Adrenal gland (tissue), 5 donors: ENCODE measurements around the gene SSX2IP.

Source experiments
- POLR2A ChIP-seq, 2 donors: fragments of 450-650 bp; IDR thresholded peaks; one replicate each; pipeline ENCODE4 v1.6.1; 2017; ENCODE audit warnings: antibody characterized with exemption in 2 of 2, mild to moderate bottlenecking in 2 of 2, moderate library complexity in 1 of 2
- TF ChIP-seq, protein P1 (sequence below), 6 experiments: fragments of 450-650 bp in 4 of 6; fragments of 200-600 bp in 2 of 6; sonication (generic) in 1 of 6; IDR thresholded peaks; 1 replicate in 5 of 6; 2 replicates in 1 of 6; pipeline versions ENCODE4 v1.5.1 to v1.8.0; 2016 to 2021; ENCODE audit warnings: antibody characterized with exemption in 6 of 6, mild to moderate bottlenecking in 2 of 6, moderate library complexity in 1 of 6
- donor health status: DM: no; HTN: no; CAD: no.

DNA sequence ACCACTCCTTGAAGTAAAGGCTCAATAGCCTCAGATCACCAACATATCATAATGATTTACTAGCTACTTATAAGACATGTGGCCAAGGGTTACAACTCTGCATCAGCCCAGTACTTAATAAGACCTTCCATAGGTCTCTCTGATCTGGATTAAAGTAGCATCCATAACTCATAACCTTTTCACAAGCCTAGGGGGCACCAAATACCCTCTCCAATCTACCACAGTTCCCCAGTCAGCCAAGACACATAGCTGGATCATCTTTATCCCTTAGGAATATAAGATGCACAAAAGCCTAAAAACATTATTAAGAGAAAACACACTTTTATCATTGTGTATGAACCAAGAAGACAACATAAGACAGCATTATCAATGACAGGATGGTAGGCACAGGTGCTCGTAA lies 22.1 kb downstream of the SSX2IP start:
- TF ChIP-seq, protein P1, sequence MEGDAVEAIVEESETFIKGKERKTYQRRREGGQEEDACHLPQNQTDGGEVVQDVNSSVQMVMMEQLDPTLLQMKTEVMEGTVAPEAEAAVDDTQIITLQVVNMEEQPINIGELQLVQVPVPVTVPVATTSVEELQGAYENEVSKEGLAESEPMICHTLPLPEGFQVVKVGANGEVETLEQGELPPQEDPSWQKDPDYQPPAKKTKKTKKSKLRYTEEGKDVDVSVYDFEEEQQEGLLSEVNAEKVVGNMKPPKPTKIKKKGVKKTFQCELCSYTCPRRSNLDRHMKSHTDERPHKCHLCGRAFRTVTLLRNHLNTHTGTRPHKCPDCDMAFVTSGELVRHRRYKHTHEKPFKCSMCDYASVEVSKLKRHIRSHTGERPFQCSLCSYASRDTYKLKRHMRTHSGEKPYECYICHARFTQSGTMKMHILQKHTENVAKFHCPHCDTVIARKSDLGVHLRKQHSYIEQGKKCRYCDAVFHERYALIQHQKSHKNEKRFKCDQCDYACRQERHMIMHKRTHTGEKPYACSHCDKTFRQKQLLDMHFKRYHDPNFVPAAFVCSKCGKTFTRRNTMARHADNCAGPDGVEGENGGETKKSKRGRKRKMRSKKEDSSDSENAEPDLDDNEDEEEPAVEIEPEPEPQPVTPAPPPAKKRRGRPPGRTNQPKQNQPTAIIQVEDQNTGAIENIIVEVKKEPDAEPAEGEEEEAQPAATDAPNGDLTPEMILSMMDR (IDR thresholded peaks at IDR 0.05): no peak
- TF ChIP-seq POLR2A (IDR thresholded peaks at IDR 0.05): no peak
